Endodermal cell (in vitro differentiated cells): ENCODE results near the gene LHFPL2. TPM values are rescaled to one million over a fixed set of nuclear protein-coding genes. Genes with fewer than 3 reads are reported as not detected.

Experiments
- DNase-seq: peaks from one replicate; pipeline ENCODE4 v3.0.0-alpha.2; 2017
- H3K27ac ChIP-seq: 2 replicates; pipeline ENCODE4 v1.5.1; 2013; ENCODE audit warnings: mild to moderate bottlenecking, low read depth, low read length, moderate library complexity
- H3K27me3 ChIP-seq: 2 replicates; pipeline ENCODE4 v1.6.1; 2013; ENCODE audit warnings: mild to moderate bottlenecking, low read length, moderate library complexity; ENCODE audit not compliant: insufficient read depth, control insufficient read depth, poor library complexity, severe bottlenecking
- H3K36me3 ChIP-seq: 2 replicates; pipeline ENCODE4 v1.7.0; 2013; ENCODE audit warnings: mild to moderate bottlenecking, low read length, moderate library complexity; ENCODE audit not compliant: control insufficient read depth, insufficient read depth
- H3K4me1 ChIP-seq: one replicate; pipeline ENCODE4 v1.7.0; 2013; ENCODE audit warnings: low read length; ENCODE audit not compliant: control insufficient read depth, insufficient read depth
- H3K4me3 ChIP-seq: 2 replicates; pipeline ENCODE4 v1.5.1; 2013; ENCODE audit warnings: mild to moderate bottlenecking, low read length, moderate library complexity
- H3K9ac ChIP-seq: 2 replicates; pipeline ENCODE4 v1.6.1; 2013; ENCODE audit warnings: mild to moderate bottlenecking, low read length, moderate library complexity; ENCODE audit not compliant: poor library complexity, severe bottlenecking; ENCODE audit errors: extremely low read depth
- H3K9me3 ChIP-seq: 2 replicates; pipeline ENCODE4 v1.6.1; 2013; ENCODE audit warnings: mild to moderate bottlenecking, low read length, moderate library complexity; ENCODE audit not compliant: control insufficient read depth
- H3K27ac Mint-ChIP-seq: 2 replicates; pipeline ENCODE4 v1.8.0; 2020; ENCODE audit warnings: mixed read lengths
- H3K27me3 Mint-ChIP-seq: 2 replicates; pipeline ENCODE4 v1.8.0; 2021; ENCODE audit warnings: mild to moderate bottlenecking, mixed read lengths; ENCODE audit not compliant: insufficient read depth
- H3K36me3 Mint-ChIP-seq: 2 replicates; pipeline ENCODE4 v1.8.0; 2020; ENCODE audit warnings: low read depth, mixed read lengths
- H3K4me1 Mint-ChIP-seq: 2 replicates; pipeline ENCODE4 v1.8.0; 2020; ENCODE audit warnings: mixed read lengths
- H3K4me3 Mint-ChIP-seq: 2 replicates; pipeline ENCODE4 v1.8.0; 2020; ENCODE audit warnings: mild to moderate bottlenecking, moderate library complexity, mixed read lengths
- H3K9me3 Mint-ChIP-seq: 2 replicates; pipeline ENCODE4 v1.8.0; 2020; ENCODE audit warnings: mild to moderate bottlenecking, mixed read lengths
- CTCF ChIP-seq: fragments of 200-600 bp; sonication (generic); conservative IDR thresholded peaks from 2 replicates; pipeline ENCODE4 v1.5.0; 2021; ENCODE audit warnings: antibody characterized with exemption, mild to moderate bottlenecking
- WGBS, 2 experiments: methylation state at CpG; one replicate each; pipeline versions ENCODE4 v1.1.5 to v1.1.7; 2013; ENCODE audit warnings: missing lambda C conversion rate in 2 of 2, mixed read lengths in 1 of 2; ENCODE audit not compliant: insufficient coverage in 1 of 2, insufficient read length in 1 of 2; 5-methylcytosine and 5-hydroxymethylcytosine counted together
- total RNA-seq, 2 donors: library from RNA; stranded (reverse); fragmentation: NEBNext Ultra II Directional in 1 of 2; extraction: Animal tissue kit (Norgen Biotek cat#: 25700) in 1 of 2; gene quantifications; 2 replicates in 1 of 2; 3 replicates in 1 of 2; pipeline ENCODE4 v1.2.1, GENCODE V29; 2021

LHFPL2 gene
- total RNA-seq, 2 donors from 2014 or later: 136 to 238 TPM

- Histone ChIP-seq H3K27ac (no peak overlapping the region), H3K4me3 (no peak overlapping the region), H3K27me3 (no peaks in the 10 kb centered on the region), H3K4me1 (no peaks in the 10 kb centered on the region), H3K9ac (no peak overlapping the region), H3K36me3 (peaks cover 62% of the 10 kb centered on the region), H3K9me3 (no peaks in the 10 kb centered on the region)
- H3K36me3 Mint-ChIP-seq: peaks cover 48% of the 10 kb centered on the region
- DNase-seq: no peak
- no peak overlapping the region for H3K4me3 Mint-ChIP-seq
- H3K27me3 Mint-ChIP-seq: no peaks in the 10 kb centered on the region
- H3K9me3 Mint-ChIP-seq: no peaks in the 10 kb centered on the region
- peak overlapping the region; percentile 65 for H3K27ac Mint-ChIP-seq
- no peak for TF ChIP-seq CTCF
- peaks cover 42% of the 10 kb centered on the region for H3K4me1 Mint-ChIP-seq
These were observed 50.6 kb downstream of the LHFPL2 start for GRCh38 chr5:78597974-78598371.

DNA sequence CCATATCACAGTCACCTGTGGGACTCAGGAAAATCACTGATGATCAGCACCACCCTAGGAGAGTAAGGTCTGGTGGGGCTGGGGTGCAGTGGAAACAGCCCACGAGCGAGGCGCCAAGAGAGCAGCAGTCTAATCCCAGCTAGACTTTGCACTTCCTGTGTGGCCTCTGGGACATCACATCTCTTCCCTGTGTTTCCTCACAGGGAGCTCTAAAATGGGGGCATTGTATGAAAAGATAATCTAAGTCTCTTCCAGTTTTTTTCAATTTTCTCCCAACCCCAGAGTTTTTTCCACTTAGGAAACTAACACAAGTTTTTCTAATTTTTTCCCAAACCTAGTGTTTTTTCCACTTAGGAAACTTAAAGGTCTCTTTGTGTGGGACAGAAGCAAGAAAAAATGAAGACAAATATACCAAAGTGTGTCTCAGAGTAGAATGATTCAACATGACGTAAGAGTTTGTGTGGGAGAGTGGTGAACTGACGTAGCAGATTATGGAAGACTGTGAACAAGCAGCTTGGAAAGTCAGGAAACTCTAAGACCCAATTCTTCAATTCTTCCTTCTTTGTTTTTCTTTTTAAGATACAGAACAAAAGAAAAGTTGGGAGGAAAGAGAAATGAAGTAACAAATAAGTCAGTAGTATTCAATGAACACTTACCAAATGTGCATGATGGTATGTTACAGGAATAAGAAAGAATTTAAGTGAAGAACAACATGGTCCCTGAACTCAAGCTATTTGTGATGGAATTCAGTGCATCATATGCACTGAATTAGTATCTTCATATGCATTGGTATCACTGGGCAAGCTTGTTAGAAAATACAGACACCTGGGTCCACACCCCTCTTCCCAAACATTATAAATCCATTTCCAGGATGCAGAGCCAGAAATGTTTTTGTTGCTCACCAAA is 51.3 kb downstream of the LHFPL2 start:
- H3K27ac Mint-ChIP-seq: peak overlapping the region; percentile 65
- H3K9me3 ChIP-seq: no peaks in the 10 kb centered on the region
- no peak for TF ChIP-seq CTCF
- no peak for DNase-seq
- H3K4me3 ChIP-seq: no peak overlapping the region
- peaks cover 49% of the 10 kb centered on the region for H3K36me3 Mint-ChIP-seq
- 93 to 100% methylated on average over 3 to 5 of the region's 5 CpGs for WGBS, 2 experiments
- no peak overlapping the region for H3K4me3 Mint-ChIP-seq
- H3K9ac ChIP-seq: no peak overlapping the region
- no peak overlapping the region for H3K27ac ChIP-seq
- no peaks in the 10 kb centered on the region for H3K9me3 Mint-ChIP-seq
- peaks cover 68% of the 10 kb centered on the region for H3K36me3 ChIP-seq
- H3K4me1 ChIP-seq: no peaks in the 10 kb centered on the region
- H3K27me3 Mint-ChIP-seq: no peaks in the 10 kb centered on the region
- no peaks in the 10 kb centered on the region for H3K27me3 ChIP-seq
- peaks cover 40% of the 10 kb centered on the region for H3K4me1 Mint-ChIP-seq

DNA sequence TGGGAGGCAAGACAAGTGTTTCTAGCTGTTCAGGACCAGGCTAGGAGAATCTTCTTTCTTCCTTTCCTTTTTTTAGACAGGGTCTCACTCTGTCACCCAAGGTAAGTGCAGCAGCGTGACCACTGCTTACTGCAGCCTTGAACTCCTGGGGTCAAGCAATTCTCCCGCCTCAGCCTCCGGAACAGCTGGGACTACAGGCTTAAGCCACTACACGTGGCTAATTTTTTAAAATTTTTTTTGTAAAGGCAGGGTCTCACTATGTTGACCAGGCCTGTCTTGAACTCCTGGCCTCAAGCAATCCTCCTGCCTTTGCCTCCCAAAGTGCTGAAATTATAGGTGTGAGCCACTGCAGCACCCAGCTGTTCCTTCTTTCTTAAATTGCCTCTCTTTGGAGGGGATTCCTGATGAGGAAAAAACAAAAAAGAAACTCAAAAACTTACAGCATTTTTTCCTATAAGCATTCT is 53.1 kb downstream of the LHFPL2 start:
- Mint-ChIP-seq H3K27ac (no peak overlapping the region), H3K4me3 (no peak overlapping the region), H3K9me3 (no peaks in the 10 kb centered on the region), H3K4me1 (peaks cover 42% of the 10 kb centered on the region), H3K36me3 (peaks cover 54% of the 10 kb centered on the region), H3K27me3 (no peaks in the 10 kb centered on the region)
- Histone ChIP-seq H3K4me1 (no peaks in the 10 kb centered on the region), H3K9ac (no peak overlapping the region), H3K27ac (no peak overlapping the region), H3K36me3 (peaks cover 82% of the 10 kb centered on the region), H3K4me3 (no peak overlapping the region), H3K9me3 (no peaks in the 10 kb centered on the region), H3K27me3 (no peaks in the 10 kb centered on the region)
- 78 to 81% methylated on average over 4 of the region's 4 CpGs for WGBS, 2 experiments
- DNase-seq: no peak
- TF ChIP-seq CTCF: no peak
